COR-L47 (cell line): ENCODE data around the gene MPP7.

Experiments
- DNase-seq: peaks from one replicate; lab custom pipeline; 2025; lab: John Stamatoyannopoulos, UW

The MPP7 gene

GRCh38 chr10:28269842-28270456 lies 32.9 kb downstream of the MPP7 start:
- no peak for DNase-seq

- no peak for DNase-seq
These were observed 36.2 kb downstream of the MPP7 start for GRCh38 chr10:28266449-28267224.

- no peak for DNase-seq
These were observed 39.6 kb downstream of the MPP7 start for GRCh38 chr10:28263136-28263857.

- no peak for DNase-seq
These were observed 46.1 kb downstream of the MPP7 start for GRCh38 chr10:28256776-28257175.

- DNase-seq: no peak
These were observed 48.4 kb downstream of the MPP7 start for GRCh38 chr10:28254290-28254985.

GRCh38 chr10:28253169-28253785 lies 49.6 kb downstream of the MPP7 start:
- no peak for DNase-seq
